IMR-90 (cell line): ENCODE measurements around the gene EXOC1L.

ENCODE experiments used
- CEBPB ChIP-seq: IDR thresholded peaks from 2 replicates; pipeline ENCODE4 v1.6.1; 2012; ENCODE audit warnings: low read depth, low read length, improper control_type of control experiment
- FOS ChIP-seq: fragments of 150-350 bp; IDR thresholded peaks from 2 replicates; pipeline ENCODE4 v1.6.1; 2016; ENCODE audit warnings: low read depth, low read length
- MAFK ChIP-seq: IDR thresholded peaks from 2 replicates; pipeline ENCODE4 v1.6.1; 2012; ENCODE audit warnings: low read depth, low read length, improper control_type of control experiment
- TF ChIP-seq, protein P1 (sequence below): conservative IDR thresholded peaks from 2 replicates; pipeline ENCODE4 v1.5.1; 2012; ENCODE audit warnings: mild to moderate bottlenecking, low read depth, low read length, improper control_type of control experiment

DNA sequence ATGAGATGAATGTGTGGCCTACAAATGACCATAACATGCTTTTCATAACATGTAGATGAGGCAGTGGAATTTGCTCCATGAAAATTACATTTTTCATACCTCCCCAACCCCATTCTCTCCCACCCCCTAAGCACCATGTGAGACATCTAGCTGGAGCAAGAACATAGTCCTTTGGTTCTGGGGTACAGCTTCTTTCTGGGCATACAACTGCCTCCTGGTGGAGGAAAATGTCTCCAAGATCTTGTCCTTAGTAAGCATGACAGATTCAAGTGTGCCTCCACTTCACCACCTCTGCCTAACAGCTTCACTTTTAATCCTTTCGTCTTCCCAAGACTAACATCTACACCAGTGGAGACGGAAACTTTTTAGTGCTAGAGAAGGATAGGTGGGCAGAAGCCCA is 8.0 kb downstream of the EXOC1L start:
- TF ChIP-seq, protein P1, sequence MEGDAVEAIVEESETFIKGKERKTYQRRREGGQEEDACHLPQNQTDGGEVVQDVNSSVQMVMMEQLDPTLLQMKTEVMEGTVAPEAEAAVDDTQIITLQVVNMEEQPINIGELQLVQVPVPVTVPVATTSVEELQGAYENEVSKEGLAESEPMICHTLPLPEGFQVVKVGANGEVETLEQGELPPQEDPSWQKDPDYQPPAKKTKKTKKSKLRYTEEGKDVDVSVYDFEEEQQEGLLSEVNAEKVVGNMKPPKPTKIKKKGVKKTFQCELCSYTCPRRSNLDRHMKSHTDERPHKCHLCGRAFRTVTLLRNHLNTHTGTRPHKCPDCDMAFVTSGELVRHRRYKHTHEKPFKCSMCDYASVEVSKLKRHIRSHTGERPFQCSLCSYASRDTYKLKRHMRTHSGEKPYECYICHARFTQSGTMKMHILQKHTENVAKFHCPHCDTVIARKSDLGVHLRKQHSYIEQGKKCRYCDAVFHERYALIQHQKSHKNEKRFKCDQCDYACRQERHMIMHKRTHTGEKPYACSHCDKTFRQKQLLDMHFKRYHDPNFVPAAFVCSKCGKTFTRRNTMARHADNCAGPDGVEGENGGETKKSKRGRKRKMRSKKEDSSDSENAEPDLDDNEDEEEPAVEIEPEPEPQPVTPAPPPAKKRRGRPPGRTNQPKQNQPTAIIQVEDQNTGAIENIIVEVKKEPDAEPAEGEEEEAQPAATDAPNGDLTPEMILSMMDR: no peak
- no peak for TF ChIP-seq CEBPB
- TF ChIP-seq FOS: no peak
- TF ChIP-seq MAFK: no peak
